Liver (tissue), 9 donors: ENCODE data around the gene SERPINA6. TPM values are rescaled to one million over a fixed set of nuclear protein-coding genes. Genes with fewer than 3 reads are reported as not detected.

Experiments
- DNase-seq: peaks from one replicate; pipeline ENCODE4 v3.0.0-alpha.2; 2017; ENCODE audit warnings: low spot score
- H3K27ac ChIP-seq, 2 donors: one replicate each; pipeline ENCODE4 v1.7.0; 2013; ENCODE audit warnings: inconsistent platforms in 2 of 2, low read length in 2 of 2, control low read depth in 1 of 2, low read depth in 1 of 2, mild to moderate bottlenecking in 1 of 2
- H3K27me3 ChIP-seq, 4 donors: one replicate each; pipeline versions ENCODE4 v1.6.1 to v1.7.0; 2013; ENCODE audit warnings: low read length in 3 of 4, inconsistent platforms in 1 of 4, mild to moderate bottlenecking in 1 of 4, moderate library complexity in 1 of 4; ENCODE audit not compliant: control insufficient read depth in 4 of 4, insufficient read depth in 4 of 4
- H3K36me3 ChIP-seq, 4 donors: one replicate each; pipeline versions ENCODE4 v1.6.1 to v1.7.0; 2013; ENCODE audit warnings: low read length in 3 of 4, mild to moderate bottlenecking in 3 of 4, low read depth in 1 of 4, moderate library complexity in 1 of 4; ENCODE audit not compliant: control insufficient read depth in 4 of 4, insufficient read depth in 3 of 4
- H3K4me1 ChIP-seq, 4 donors: one replicate each; pipeline versions ENCODE4 v1.6.1 to v1.7.0; 2013; ENCODE audit warnings: low read length in 3 of 4, mild to moderate bottlenecking in 3 of 4, moderate library complexity in 1 of 4; ENCODE audit not compliant: control insufficient read depth in 4 of 4, insufficient read depth in 4 of 4
- H3K4me3 ChIP-seq, 3 donors: one replicate each; pipeline versions ENCODE4 v1.6.1 to v1.7.0; 2013; ENCODE audit warnings: low read length in 3 of 3, control low read depth in 1 of 3, low read depth in 1 of 3, mild to moderate bottlenecking in 1 of 3
- H3K9ac ChIP-seq, 2 donors: one replicate each; pipeline ENCODE4 v1.7.0; 2013; ENCODE audit warnings: low read length in 2 of 2, mild to moderate bottlenecking in 2 of 2, moderate library complexity in 2 of 2, control low read depth in 1 of 2, low read depth in 1 of 2
- H3K9me3 ChIP-seq, 4 donors: one replicate each; pipeline versions ENCODE4 v1.6.1 to v1.7.0; 2013; ENCODE audit warnings: low read length in 3 of 4; ENCODE audit not compliant: control insufficient read depth in 4 of 4
- EGR1 ChIP-seq, 2 donors: IDR thresholded peaks; 2 replicates each; pipeline ENCODE4 v1.6.1; 2016 to 2018; ENCODE audit warnings: antibody characterized with exemption in 2 of 2, low read depth in 2 of 2
- FOXA1 ChIP-seq: IDR thresholded peaks from 2 replicates; pipeline ENCODE4 v1.6.1; 2016; ENCODE audit warnings: antibody characterized with exemption
- GABPA ChIP-seq, 2 donors: IDR thresholded peaks in 1 of 2; conservative IDR thresholded peaks in 1 of 2; 2 replicates each; pipeline ENCODE4 v1.6.1; 2016; ENCODE audit warnings: antibody characterized with exemption in 2 of 2, mild to moderate bottlenecking in 1 of 2, moderate library complexity in 1 of 2
- HNF4A ChIP-seq, 2 donors: conservative IDR thresholded peaks; 2 replicates each; pipeline ENCODE4 v1.6.1; 2016; ENCODE audit warnings: antibody characterized with exemption in 2 of 2, mild to moderate bottlenecking in 2 of 2
- RAD21 ChIP-seq, 2 donors: IDR thresholded peaks; 2 replicates each; pipeline ENCODE4 v1.6.1; 2016; ENCODE audit warnings: antibody characterized with exemption in 2 of 2, mild to moderate bottlenecking in 2 of 2
- SP1 ChIP-seq: IDR thresholded peaks from 2 replicates; pipeline ENCODE4 v1.6.1; 2018; ENCODE audit warnings: antibody characterized with exemption, mild to moderate bottlenecking
- TAF1 ChIP-seq: conservative IDR thresholded peaks from 2 replicates; pipeline ENCODE4 v1.6.1; 2016; ENCODE audit warnings: antibody characterized with exemption, mild to moderate bottlenecking
- YY1 ChIP-seq: IDR thresholded peaks from 2 replicates; pipeline ENCODE4 v1.6.1; 2016; ENCODE audit warnings: antibody characterized with exemption, mild to moderate bottlenecking
- WGBS: extraction: QIAGEN DNeasy Blood & Tissue Kit; methylation state at CpG from one replicate; pipeline ENCODE4 v1.1.7; 2013; 5-methylcytosine and 5-hydroxymethylcytosine counted together
- polyA plus RNA-seq, 2 donors: library from polyadenylated mRNA; stranded (reverse) in 1 of 2; unstranded in 1 of 2; fragments of 200-250 nt in 1 of 2; fragments of >200 nt in 1 of 2; fragmentation: Nextera tagmentation in 1 of 2; extraction: Ambion mirVana in 1 of 2; gene quantifications; one replicate each; pipeline versions ENCODE4 v1.2.1 to v1.2.3, GENCODE V29; 2013 to 2015
- total RNA-seq, 2 donors: library from RNA; depleted of rRNA; stranded (reverse); fragments of >200 nt; gene quantifications; one replicate each; pipeline ENCODE4 v1.2.3, GENCODE V29; 2014
- TF ChIP-seq, protein P1 (sequence below): IDR thresholded peaks from 2 replicates; pipeline ENCODE4 v1.6.1; 2016; ENCODE audit warnings: antibody characterized with exemption
- TF ChIP-seq, protein P2 (sequence below): IDR thresholded peaks from 2 replicates; pipeline ENCODE4 v1.6.1; 2016; ENCODE audit warnings: antibody characterized with exemption
- TF ChIP-seq, protein P3 (sequence below): IDR thresholded peaks from 2 replicates; pipeline ENCODE4 v1.6.1; 2016; ENCODE audit warnings: antibody characterized with exemption
- donor health status: healthy.
- donor health status: healthy.
- donor health status: healthy.
- donor health status: healthy.
- donor health status: healthy.

The SERPINA6 gene
- total and polyA plus RNA-seq, 4 donors = 188 to 357 (median 328) TPM

DNA sequence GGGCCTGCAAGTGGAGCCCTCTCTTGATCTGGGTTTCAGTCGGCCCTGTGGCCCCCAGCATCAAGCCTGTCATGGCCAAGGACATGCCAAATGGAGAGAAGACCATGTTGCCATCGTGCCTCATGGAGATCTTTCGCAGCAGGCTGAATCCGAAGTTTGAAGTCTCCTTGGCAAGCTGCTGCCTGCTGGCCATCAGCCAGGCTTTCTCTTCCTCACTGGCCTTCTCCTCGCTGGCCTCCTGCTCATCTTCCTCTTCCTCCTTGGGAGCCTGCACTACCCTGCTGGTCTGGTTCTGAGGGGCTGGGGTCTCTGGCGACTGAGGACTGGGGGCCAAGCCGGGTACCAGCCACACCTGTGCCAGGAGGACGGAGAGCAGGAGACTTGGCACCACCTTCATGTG is 32.9 kb downstream of the SERPINA6 start:
- H3K9me3 ChIP-seq = no peaks in the 10 kb centered on the region
- H3K27ac ChIP-seq = peak overlapping the region; percentile 93 to 96
- DNase-seq = no peak
- TF ChIP-seq HNF4A (conservative IDR thresholded peaks at IDR 0.05) (peak in 1 of 2 donors; percentile 32), TAF1 (no peak), EGR1 (IDR thresholded peaks at IDR 0.05; ENCODE audit: low read depth in 2 of 2) (no peak)
- H3K27me3 ChIP-seq = no peaks in the 10 kb centered on the region
- H3K4me1 ChIP-seq = peaks cover 0 to 63% (median 25%) of the 10 kb centered on the region in 4 donors
- WGBS = 28% methylated on average over 8 of the region's 8 CpGs
- H3K4me3 ChIP-seq = peak overlapping the region; percentile 62 to 96 (median 93)
- peak overlapping the region; percentile 85 to 93 for H3K9ac ChIP-seq
- peaks cover 0 to 26% (median 11%) of the 10 kb centered on the region in 4 donors for H3K36me3 ChIP-seq

DNA sequence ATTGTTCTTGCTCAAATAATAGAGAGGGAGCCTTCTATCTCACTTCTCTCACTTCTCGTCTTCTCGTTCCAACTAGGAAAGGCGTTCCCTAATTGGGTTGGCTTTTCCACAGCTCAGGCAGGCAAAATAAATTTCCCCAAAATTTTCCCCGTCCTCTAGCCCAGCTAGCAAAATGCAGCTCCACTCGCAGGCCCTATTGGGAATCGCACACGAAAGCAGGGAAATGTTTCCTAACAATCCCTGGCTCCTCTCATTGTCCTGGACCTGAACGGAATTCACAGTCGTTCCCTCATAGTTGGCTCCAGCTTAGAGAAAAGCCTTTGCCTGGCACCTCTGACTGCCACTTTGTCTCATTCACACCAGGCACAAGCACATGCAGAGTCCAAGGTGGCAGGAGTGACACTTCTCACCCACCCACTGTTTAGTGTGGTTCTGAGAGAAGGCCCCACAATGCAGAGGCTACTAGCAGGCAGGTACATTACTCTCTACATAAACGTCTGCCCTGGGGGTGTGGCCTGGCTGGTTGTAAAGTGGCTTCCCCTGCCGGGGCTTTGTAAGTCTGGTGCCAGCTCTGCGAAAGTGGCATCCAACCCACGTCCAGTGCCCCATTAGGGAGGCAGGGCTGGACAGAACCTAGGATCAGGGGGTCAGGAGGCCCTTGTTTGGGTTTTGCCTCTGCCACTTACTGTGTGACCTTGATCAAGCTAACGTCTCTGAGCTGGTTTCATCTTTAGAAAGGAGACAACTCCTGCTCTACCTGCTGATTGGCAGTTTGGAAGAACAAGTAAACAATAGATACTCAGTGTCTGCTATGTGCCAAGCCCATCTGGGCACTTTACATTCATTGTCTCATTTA is 34.3 kb downstream of the SERPINA6 start:
- H3K36me3 ChIP-seq = peaks cover 4 to 40% (median 25%) of the 10 kb centered on the region in 4 donors
- TF ChIP-seq FOXA1 (no peak), HNF4A (conservative IDR thresholded peaks at IDR 0.05) (no peak), TAF1 (no peak), RAD21 (IDR thresholded peaks at IDR 0.05) (peak in 1 of 2 donors; percentile 41), YY1 (peak; percentile 45), SP1 (no peak)
- TF ChIP-seq, protein P1, sequence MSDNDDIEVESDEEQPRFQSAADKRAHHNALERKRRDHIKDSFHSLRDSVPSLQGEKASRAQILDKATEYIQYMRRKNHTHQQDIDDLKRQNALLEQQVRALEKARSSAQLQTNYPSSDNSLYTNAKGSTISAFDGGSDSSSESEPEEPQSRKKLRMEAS = no peak
- peaks cover 0 to 49% (median 23%) of the 10 kb centered on the region in 4 donors for H3K4me1 ChIP-seq
- DNase-seq = no peak
- 40% methylated on average over 14 of the region's 14 CpGs for WGBS
- H3K27ac ChIP-seq = peak overlapping the region; percentile 93 to 96
- H3K9ac ChIP-seq = peak overlapping the region; percentile 56 to 93
- H3K27me3 ChIP-seq = no peaks in the 10 kb centered on the region
- H3K9me3 ChIP-seq = no peaks in the 10 kb centered on the region
- peak overlapping the region; percentile 62 to 96 (median 93) for H3K4me3 ChIP-seq

DNA sequence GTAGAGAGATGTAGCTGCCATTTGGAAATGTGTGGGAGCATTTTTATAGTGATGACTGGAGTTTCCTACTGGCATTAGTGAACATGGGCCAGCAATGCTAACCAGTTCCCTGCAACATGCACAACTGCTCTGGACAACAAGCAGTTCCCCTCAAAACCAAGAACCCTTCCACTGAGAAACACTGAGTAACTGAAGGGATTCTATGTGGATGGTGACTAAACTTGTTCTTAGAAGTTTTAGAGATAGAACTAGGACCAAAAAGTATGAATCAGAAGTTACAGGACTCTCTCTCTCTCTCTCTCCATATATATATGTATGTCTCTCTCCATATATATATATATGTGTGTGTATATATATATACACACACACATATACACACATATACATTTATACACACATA is 38.0 kb downstream of the SERPINA6 start:
- TF ChIP-seq, protein P2, sequence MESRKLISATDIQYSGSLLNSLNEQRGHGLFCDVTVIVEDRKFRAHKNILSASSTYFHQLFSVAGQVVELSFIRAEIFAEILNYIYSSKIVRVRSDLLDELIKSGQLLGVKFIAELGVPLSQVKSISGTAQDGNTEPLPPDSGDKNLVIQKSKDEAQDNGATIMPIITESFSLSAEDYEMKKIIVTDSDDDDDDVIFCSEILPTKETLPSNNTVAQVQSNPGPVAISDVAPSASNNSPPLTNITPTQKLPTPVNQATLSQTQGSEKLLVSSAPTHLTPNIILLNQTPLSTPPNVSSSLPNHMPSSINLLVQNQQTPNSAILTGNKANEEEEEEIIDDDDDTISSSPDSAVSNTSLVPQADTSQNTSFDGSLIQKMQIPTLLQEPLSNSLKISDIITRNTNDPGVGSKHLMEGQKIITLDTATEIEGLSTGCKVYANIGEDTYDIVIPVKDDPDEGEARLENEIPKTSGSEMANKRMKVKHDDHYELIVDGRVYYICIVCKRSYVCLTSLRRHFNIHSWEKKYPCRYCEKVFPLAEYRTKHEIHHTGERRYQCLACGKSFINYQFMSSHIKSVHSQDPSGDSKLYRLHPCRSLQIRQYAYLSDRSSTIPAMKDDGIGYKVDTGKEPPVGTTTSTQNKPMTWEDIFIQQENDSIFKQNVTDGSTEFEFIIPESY = no peak
- TF ChIP-seq, protein P3, sequence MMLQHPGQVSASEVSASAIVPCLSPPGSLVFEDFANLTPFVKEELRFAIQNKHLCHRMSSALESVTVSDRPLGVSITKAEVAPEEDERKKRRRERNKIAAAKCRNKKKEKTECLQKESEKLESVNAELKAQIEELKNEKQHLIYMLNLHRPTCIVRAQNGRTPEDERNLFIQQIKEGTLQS = no peak
- TF ChIP-seq GABPA (IDR thresholded peaks at IDR 0.05 in 1 of 2, conservative IDR thresholded peaks at IDR 0.05 in 1 of 2) = no peak
- peaks cover 0 to 40% (median 20%) of the 10 kb centered on the region in 4 donors for H3K4me1 ChIP-seq
- H3K9ac ChIP-seq = no peak overlapping the region
- no peak for DNase-seq
- no peaks in the 10 kb centered on the region for H3K27me3 ChIP-seq
- H3K9me3 ChIP-seq = no peaks in the 10 kb centered on the region
- H3K4me3 ChIP-seq = no peak overlapping the region
- H3K27ac ChIP-seq = no peak overlapping the region
- H3K36me3 ChIP-seq = peaks cover 9 to 52% (median 39%) of the 10 kb centered on the region in 4 donors
